Gastrocnemius medialis (tissue), 4 donors: Measurements from ENCODE around the gene GRID1. TPM values are rescaled to one million over a fixed set of nuclear protein-coding genes. Genes with fewer than 3 reads are reported as not detected.

Experiments used
- ATAC-seq, 2 donors: fragments of 150-250 bp; one replicate each; pipeline ENCODE4 v1.9.1; 2016
- DNase-seq, 2 donors: peaks; one replicate each; pipeline ENCODE4 v3.0.0-alpha.2; 2019
- H3K27ac ChIP-seq, 4 donors: fragments of 200-600 bp; sonication (generic); 1 replicate in 1 of 4; 2 replicates in 3 of 4; pipeline ENCODE4 v1.5.1; 2016 to 2018; ENCODE audit warnings: mild to moderate bottlenecking in 2 of 4, moderate library complexity in 1 of 4
- H3K27me3 ChIP-seq, 3 donors: fragments of 200-600 bp; sonication (generic) in 2 of 3; 1 replicate in 1 of 3; 2 replicates in 2 of 3; pipeline versions ENCODE4 v1.5.1 to v1.6.0; 2016 to 2019; ENCODE audit warnings: mild to moderate bottlenecking in 1 of 3, moderate library complexity in 1 of 3
- H3K36me3 ChIP-seq, 2 donors: fragments of 200-600 bp; sonication (generic) in 1 of 2; one replicate each; pipeline ENCODE4 v1.5.1; 2017 to 2018
- H3K4me1 ChIP-seq, 2 donors: fragments of 200-600 bp; sonication (generic) in 1 of 2; one replicate each; pipeline ENCODE4 v1.5.1; 2016 to 2017; ENCODE audit warnings: mild to moderate bottlenecking in 2 of 2
- H3K4me3 ChIP-seq, 4 donors: fragments of 200-600 bp; sonication (generic) in 3 of 4; 1 replicate in 1 of 4; 2 replicates in 3 of 4; pipeline ENCODE4 v1.5.1; 2016 to 2019; ENCODE audit warnings: mild to moderate bottlenecking in 2 of 4
- H3K9me3 ChIP-seq, 3 donors: fragments of 200-600 bp; sonication (generic) in 2 of 3; 1 replicate in 1 of 3; 2 replicates in 2 of 3; pipeline ENCODE4 v1.5.1; 2016 to 2019
- CTCF ChIP-seq, 5 experiments: fragments of 450-650 bp in 3 of 5; fragments of 200-600 bp in 2 of 5; sonication (generic) in 2 of 5; IDR thresholded peaks in 4 of 5; conservative IDR thresholded peaks in 1 of 5; 1 replicate in 4 of 5; 2 replicates in 1 of 5; pipeline ENCODE4 v1.5.1; 2016 to 2019; ENCODE audit warnings: antibody characterized with exemption in 5 of 5, mild to moderate bottlenecking in 3 of 5, moderate library complexity in 3 of 5
- POLR2A ChIP-seq, 2 donors: fragments of 450-650 bp; IDR thresholded peaks; one replicate each; pipeline ENCODE4 v1.6.1; 2017; ENCODE audit warnings: antibody characterized with exemption in 2 of 2, mild to moderate bottlenecking in 2 of 2, moderate library complexity in 2 of 2
- in situ Hi-C, 4 donors: fragments of 200-750 bp; cut with MboI; loops; one replicate each; pipeline versions ENCODE4 v1.15.0 to v1.8.0; 2017; ENCODE audit warnings: low sequenced_read_pairs in 4 of 4
- intact Hi-C: fragments of 100-400 bp; cut with DNase I; formaldehyde crosslinking; loops from one replicate; pipeline ENCODE4 v1.15.1; 2023; ENCODE audit warnings: low total_unique reads
- total RNA-seq, 4 donors: library from RNA; depleted of rRNA; stranded (reverse); fragments of >200 nt; gene quantifications; one replicate each; pipeline versions ENCODE4 v1.1.0 to v1.2.3, GENCODE V29; 2016

Gene GRID1
- total RNA-seq, 4 donors from 2014 or later, result 0.17 to 1.4 (median 0.79) TPM

GRCh38 chr10:85618841-85619240 lies 747.8 kb downstream of the GRID1 start:
- DNase-seq (no peak), ATAC-seq (no peak)
- no peaks in the 10 kb centered on the region for H3K27me3 ChIP-seq
- H3K4me1 ChIP-seq, result no peaks in the 10 kb centered on the region
- intact Hi-C loops (no loop called here), in situ Hi-C loops (no loop called here)
- TF ChIP-seq CTCF (IDR thresholded peaks at IDR 0.05 in 4 of 5, conservative IDR thresholded peaks at IDR 0.05 in 1 of 5) (no peak), POLR2A (IDR thresholded peaks at IDR 0.05) (no peak)
- no peaks in the 10 kb centered on the region for H3K9me3 ChIP-seq
- no peaks in the 10 kb centered on the region for H3K36me3 ChIP-seq
- H3K4me3 ChIP-seq, result no peak overlapping the region
- no peak overlapping the region for H3K27ac ChIP-seq

GRCh38 chr10:85617751-85618546 lies 748.6 kb downstream of the GRID1 start:
- H3K27ac ChIP-seq, result no peak overlapping the region
- DNase-seq (no peak), ATAC-seq (no peak)
- H3K27me3 ChIP-seq, result no peaks in the 10 kb centered on the region
- TF ChIP-seq CTCF (IDR thresholded peaks at IDR 0.05 in 4 of 5, conservative IDR thresholded peaks at IDR 0.05 in 1 of 5) (no peak), POLR2A (IDR thresholded peaks at IDR 0.05) (no peak)
- intact Hi-C loops (no loop called here), in situ Hi-C loops (no loop called here)
- H3K9me3 ChIP-seq, result no peaks in the 10 kb centered on the region
- no peaks in the 10 kb centered on the region for H3K4me1 ChIP-seq
- H3K4me3 ChIP-seq, result no peak overlapping the region
- H3K36me3 ChIP-seq, result no peaks in the 10 kb centered on the region

GRCh38 chr10:85615556-85615955 lies 751.0 kb downstream of the GRID1 start:
- Histone ChIP-seq H3K4me3 (no peak overlapping the region), H3K9me3 (no peaks in the 10 kb centered on the region), H3K27ac (no peak overlapping the region), H3K27me3 (no peaks in the 10 kb centered on the region), H3K36me3 (no peaks in the 10 kb centered on the region), H3K4me1 (no peaks in the 10 kb centered on the region)
- DNase-seq, result no peak
- in situ Hi-C loops (no loop called here), intact Hi-C loops (no loop called here)
- no peak for ATAC-seq
- no peak for TF ChIP-seq POLR2A (IDR thresholded peaks at IDR 0.05)
- TF ChIP-seq CTCF (IDR thresholded peaks at IDR 0.05 in 4 of 5, conservative IDR thresholded peaks at IDR 0.05 in 1 of 5), result no peak

- ATAC-seq, result no peak
Observed at GRCh38 chr10:85614981-85615380, 751.6 kb downstream of the GRID1 start.

GRCh38 chr10:85614566-85614965 lies 752.0 kb downstream of the GRID1 start:
- DNase-seq, result no peak
- Histone ChIP-seq H3K27ac (no peak overlapping the region), H3K4me1 (no peaks in the 10 kb centered on the region), H3K36me3 (no peaks in the 10 kb centered on the region), H3K9me3 (no peaks in the 10 kb centered on the region), H3K27me3 (no peaks in the 10 kb centered on the region), H3K4me3 (no peak overlapping the region)
- no peak for ATAC-seq
- intact Hi-C loops, result no loop called here
- in situ Hi-C loops, result no loop called here
- no peak for TF ChIP-seq CTCF (IDR thresholded peaks at IDR 0.05 in 4 of 5, conservative IDR thresholded peaks at IDR 0.05 in 1 of 5)
- no peak for TF ChIP-seq POLR2A (IDR thresholded peaks at IDR 0.05)

More at GRCh38 chr10:85614981-85615380, 751.6 kb downstream of the GRID1 start:
- no peaks in the 10 kb centered on the region for H3K4me1 ChIP-seq
- H3K36me3 ChIP-seq, result no peaks in the 10 kb centered on the region
- DNase-seq, result no peak
- no peaks in the 10 kb centered on the region for H3K27me3 ChIP-seq
- in situ Hi-C loops (no loop called here), intact Hi-C loops (no loop called here)
- no peaks in the 10 kb centered on the region for H3K9me3 ChIP-seq
- H3K4me3 ChIP-seq, result no peak overlapping the region
- no peak overlapping the region for H3K27ac ChIP-seq
- TF ChIP-seq POLR2A (IDR thresholded peaks at IDR 0.05), result no peak
